Keratinocyte (primary cell): ENCODE data around the gene PRLR. TPM values are rescaled to one million over a fixed set of nuclear protein-coding genes. Genes with fewer than 3 reads are reported as not detected.

Source experiments
- DNase-seq: peaks from one replicate; pipeline ENCODE4 v3.0.0-alpha.2; 2011; ENCODE audit warnings: low read depth, missing footprints, low spot score
- FAIRE-seq: peaks from 2 replicates; lab custom pipeline; 2011; peaks lifted over from hg19 to GRCh38; lab: Jason Lieb, UNC
- H2AFZ ChIP-seq: 2 replicates; pipeline ENCODE4 v1.6.0; 2012; ENCODE audit warnings: low read length, control low read depth, inconsistent platforms; ENCODE audit not compliant: control insufficient read depth
- H3K27ac ChIP-seq: 2 replicates; pipeline ENCODE4 v1.5.1; 2011; ENCODE audit warnings: low read length; ENCODE audit not compliant: control insufficient read depth, insufficient read depth
- H3K27me3 ChIP-seq: 3 replicates; pipeline ENCODE4 v1.6.0; 2011; ENCODE audit warnings: low read length; ENCODE audit not compliant: control insufficient read depth, insufficient read depth; ENCODE audit errors: extremely low read depth
- H3K36me3 ChIP-seq, 2 experiments: 2 replicates in 1 of 2; 3 replicates in 1 of 2; pipeline ENCODE4 v1.5.1; 2011; ENCODE audit warnings: low read length in 2 of 2, mild to moderate bottlenecking in 1 of 2; ENCODE audit not compliant: control insufficient read depth in 2 of 2, insufficient read depth in 2 of 2; ENCODE audit errors: extremely low read depth in 1 of 2
- H3K4me1 ChIP-seq: 3 replicates; pipeline ENCODE4 v1.5.1; 2011; ENCODE audit warnings: low read length; ENCODE audit not compliant: control insufficient read depth, insufficient read depth; ENCODE audit errors: extremely low read depth
- H3K4me2 ChIP-seq: 3 replicates; pipeline ENCODE4 v1.6.0; 2011; ENCODE audit warnings: low read depth, low read length; ENCODE audit not compliant: control insufficient read depth, insufficient read depth; ENCODE audit errors: extremely low read depth
- H3K4me3 ChIP-seq, 3 experiments: fragments of 200-600 bp in 1 of 3; sonication (generic) in 1 of 3; 2 replicates in 2 of 3; 3 replicates in 1 of 3; pipeline ENCODE4 v1.5.1; 2011 to 2016; ENCODE audit warnings: low read length in 3 of 3, mild to moderate bottlenecking in 3 of 3, control low read depth in 2 of 3, inconsistent platforms in 1 of 3, low read depth in 1 of 3, mixed read lengths in 1 of 3, mixed run types in 1 of 3, moderate library complexity in 1 of 3; ENCODE audit not compliant: control insufficient read depth in 2 of 3, insufficient read depth in 2 of 3; ENCODE audit errors: extremely low read depth in 1 of 3
- H3K79me2 ChIP-seq: 2 replicates; pipeline ENCODE4 v1.6.0; 2012; ENCODE audit warnings: low read length; ENCODE audit not compliant: control insufficient read depth, insufficient read depth
- H3K9ac ChIP-seq: 3 replicates; pipeline ENCODE4 v1.6.0; 2011; ENCODE audit warnings: low read length; ENCODE audit not compliant: control insufficient read depth, insufficient read depth; ENCODE audit errors: extremely low read depth
- H3K9me1 ChIP-seq: 3 replicates; pipeline ENCODE4 v1.6.0; 2011; ENCODE audit warnings: low read length; ENCODE audit not compliant: control insufficient read depth, insufficient read depth; ENCODE audit errors: extremely low read depth
- H3K9me3 ChIP-seq: 2 replicates; pipeline ENCODE4 v1.5.1; 2012; ENCODE audit warnings: low read depth, low read length; ENCODE audit not compliant: control insufficient read depth
- H4K20me1 ChIP-seq: 3 replicates; pipeline ENCODE4 v1.6.0; 2011; ENCODE audit warnings: low read length; ENCODE audit not compliant: control insufficient read depth, insufficient read depth; ENCODE audit errors: extremely low read depth
- EZH2 ChIP-seq: IDR thresholded peaks from one replicate; pipeline ENCODE4 v1.6.1; 2012; ENCODE audit warnings: inconsistent platforms, mild to moderate bottlenecking, low read length, moderate library complexity
- dilution Hi-C: fragments of 300-500 bp; cut with MboI; formaldehyde crosslinking; loops from one replicate; pipeline ENCODE4 v1.7.0; 2020; ENCODE audit warnings: low sequenced_read_pairs; ENCODE audit not compliant: extremely low pct_ligation_motif_present
- polyA plus RNA-seq, 5 experiments: library from polyadenylated mRNA; depleted of rRNA in 3 of 5; stranded (reverse) in 3 of 5; stranded (forward) in 1 of 5; unstranded in 1 of 5; fragments of >200 nt; gene quantifications; 1 replicate in 1 of 5; 2 replicates in 3 of 5; 3 replicates in 1 of 5; pipeline versions ENCODE4 v1.2.1 to v1.2.3, GENCODE V29; 2011 to 2012; ENCODE audit warnings: missing spikeins in 2 of 5, low read depth in 1 of 5, low replicate concordance in 1 of 5
- TF ChIP-seq, protein P1 (sequence below), 3 experiments: IDR thresholded peaks in 1 of 3; conservative IDR thresholded peaks in 1 of 3; optimal IDR thresholded peaks in 1 of 3; 2 replicates in 2 of 3; 3 replicates in 1 of 3; pipeline versions ENCODE3 to v1.5.1; 2011; ENCODE audit warnings: low read length in 3 of 3, mild to moderate bottlenecking in 3 of 3, moderate library complexity in 2 of 3, control low read depth in 1 of 3, inconsistent platforms in 1 of 3; ENCODE audit not compliant: insufficient read depth in 2 of 3; ENCODE audit errors: extremely low read depth in 1 of 3

Gene PRLR
- polyA plus RNA-seq, 1 donor (not counting 4 experiments of a cell fraction or from before 2014, with no cell fraction given), result 0.04 TPM

GRCh38 chr5:35042781-35043180 is 187.5 kb downstream of the PRLR start:
- no peaks in the 10 kb centered on the region for H3K79me2 ChIP-seq
- no peak overlapping the region for H3K9ac ChIP-seq
- no peaks in the 10 kb centered on the region for H3K36me3 ChIP-seq
- TF ChIP-seq EZH2, result no peak
- TF ChIP-seq, protein P1, sequence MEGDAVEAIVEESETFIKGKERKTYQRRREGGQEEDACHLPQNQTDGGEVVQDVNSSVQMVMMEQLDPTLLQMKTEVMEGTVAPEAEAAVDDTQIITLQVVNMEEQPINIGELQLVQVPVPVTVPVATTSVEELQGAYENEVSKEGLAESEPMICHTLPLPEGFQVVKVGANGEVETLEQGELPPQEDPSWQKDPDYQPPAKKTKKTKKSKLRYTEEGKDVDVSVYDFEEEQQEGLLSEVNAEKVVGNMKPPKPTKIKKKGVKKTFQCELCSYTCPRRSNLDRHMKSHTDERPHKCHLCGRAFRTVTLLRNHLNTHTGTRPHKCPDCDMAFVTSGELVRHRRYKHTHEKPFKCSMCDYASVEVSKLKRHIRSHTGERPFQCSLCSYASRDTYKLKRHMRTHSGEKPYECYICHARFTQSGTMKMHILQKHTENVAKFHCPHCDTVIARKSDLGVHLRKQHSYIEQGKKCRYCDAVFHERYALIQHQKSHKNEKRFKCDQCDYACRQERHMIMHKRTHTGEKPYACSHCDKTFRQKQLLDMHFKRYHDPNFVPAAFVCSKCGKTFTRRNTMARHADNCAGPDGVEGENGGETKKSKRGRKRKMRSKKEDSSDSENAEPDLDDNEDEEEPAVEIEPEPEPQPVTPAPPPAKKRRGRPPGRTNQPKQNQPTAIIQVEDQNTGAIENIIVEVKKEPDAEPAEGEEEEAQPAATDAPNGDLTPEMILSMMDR (optimal IDR thresholded peaks at IDR 0.05 in 1 of 3, IDR thresholded peaks at IDR 0.05 in 1 of 3, conservative IDR thresholded peaks at IDR 0.05 in 1 of 3; ENCODE audit: extremely low read depth in 1 of 3, insufficient read depth in 2 of 3, low read length in 3 of 3), result no peak
- no peak for DNase-seq
- no peak overlapping the region for H3K4me2 ChIP-seq
- no peaks in the 10 kb centered on the region for H3K9me1 ChIP-seq
- H3K27me3 ChIP-seq, result no peaks in the 10 kb centered on the region
- dilution Hi-C loops, result no loop called here
- FAIRE-seq, result no peak
- no peak overlapping the region for H3K27ac ChIP-seq
- no peaks in the 10 kb centered on the region for H3K4me1 ChIP-seq
- H3K9me3 ChIP-seq, result no peaks in the 10 kb centered on the region
- H2AFZ ChIP-seq, result no peak overlapping the region
- no peaks in the 10 kb centered on the region for H4K20me1 ChIP-seq
- no peak overlapping the region for H3K4me3 ChIP-seq

DNA sequence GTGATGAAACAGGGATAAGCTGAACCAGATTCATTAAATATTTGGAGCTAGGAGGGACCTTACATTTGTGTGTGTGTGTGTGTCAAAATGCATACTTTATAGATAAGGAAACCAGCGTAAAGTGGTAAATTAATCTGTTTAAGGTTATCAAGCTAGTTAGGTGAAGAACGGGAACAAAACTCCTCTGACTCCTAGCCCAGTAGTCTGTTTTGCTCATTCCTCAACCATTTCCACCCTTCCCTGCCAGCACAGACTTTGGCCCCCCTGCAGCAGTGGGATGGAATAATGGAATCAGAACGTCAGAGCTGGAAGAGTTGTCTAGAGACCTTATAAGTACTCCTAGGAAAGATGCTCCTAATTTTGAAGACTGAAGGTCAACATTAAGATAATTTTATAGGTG is 189.0 kb downstream of the PRLR start:
- no peaks in the 10 kb centered on the region for H3K36me3 ChIP-seq
- TF ChIP-seq EZH2, result no peak
- TF ChIP-seq, protein P1 (optimal IDR thresholded peaks at IDR 0.05 in 1 of 3, IDR thresholded peaks at IDR 0.05 in 1 of 3, conservative IDR thresholded peaks at IDR 0.05 in 1 of 3; ENCODE audit: extremely low read depth in 1 of 3, insufficient read depth in 2 of 3, low read length in 3 of 3), result no peak
- H3K79me2 ChIP-seq, result no peaks in the 10 kb centered on the region
- no peaks in the 10 kb centered on the region for H3K9me1 ChIP-seq
- no peak overlapping the region for H3K9ac ChIP-seq
- H3K27ac ChIP-seq, result no peak overlapping the region
- FAIRE-seq (no peak), DNase-seq (no peak)
- H3K27me3 ChIP-seq, result no peaks in the 10 kb centered on the region
- H3K4me3 ChIP-seq, result no peak overlapping the region
- dilution Hi-C loops, result no loop called here
- no peaks in the 10 kb centered on the region for H4K20me1 ChIP-seq
- H3K4me2 ChIP-seq, result no peak overlapping the region
- H3K4me1 ChIP-seq, result no peaks in the 10 kb centered on the region
- H3K9me3 ChIP-seq, result no peaks in the 10 kb centered on the region
- no peak overlapping the region for H2AFZ ChIP-seq
